ENCODE measurements around the gene PDXK.

GRCh38 chr21:43767498-43767983 is 48.6 kb downstream of the PDXK start:
- TF ChIP-seq PPARA (CRISPR knock-in tag; IDR thresholded peaks at IDR 0.05; ENCODE audit: borderline replicate concordance) = no peak
- no peak for TF ChIP-seq ZFP30 (CRISPR knock-in tag; IDR thresholded peaks at IDR 0.05)
- no peak for TF ChIP-seq GLIS3 (CRISPR knock-in tag; IDR thresholded peaks at IDR 0.05)
- TF ChIP-seq ISL1 (CRISPR knock-in tag; IDR thresholded peaks at IDR 0.05) = no peak
- TF ChIP-seq, protein P1, sequence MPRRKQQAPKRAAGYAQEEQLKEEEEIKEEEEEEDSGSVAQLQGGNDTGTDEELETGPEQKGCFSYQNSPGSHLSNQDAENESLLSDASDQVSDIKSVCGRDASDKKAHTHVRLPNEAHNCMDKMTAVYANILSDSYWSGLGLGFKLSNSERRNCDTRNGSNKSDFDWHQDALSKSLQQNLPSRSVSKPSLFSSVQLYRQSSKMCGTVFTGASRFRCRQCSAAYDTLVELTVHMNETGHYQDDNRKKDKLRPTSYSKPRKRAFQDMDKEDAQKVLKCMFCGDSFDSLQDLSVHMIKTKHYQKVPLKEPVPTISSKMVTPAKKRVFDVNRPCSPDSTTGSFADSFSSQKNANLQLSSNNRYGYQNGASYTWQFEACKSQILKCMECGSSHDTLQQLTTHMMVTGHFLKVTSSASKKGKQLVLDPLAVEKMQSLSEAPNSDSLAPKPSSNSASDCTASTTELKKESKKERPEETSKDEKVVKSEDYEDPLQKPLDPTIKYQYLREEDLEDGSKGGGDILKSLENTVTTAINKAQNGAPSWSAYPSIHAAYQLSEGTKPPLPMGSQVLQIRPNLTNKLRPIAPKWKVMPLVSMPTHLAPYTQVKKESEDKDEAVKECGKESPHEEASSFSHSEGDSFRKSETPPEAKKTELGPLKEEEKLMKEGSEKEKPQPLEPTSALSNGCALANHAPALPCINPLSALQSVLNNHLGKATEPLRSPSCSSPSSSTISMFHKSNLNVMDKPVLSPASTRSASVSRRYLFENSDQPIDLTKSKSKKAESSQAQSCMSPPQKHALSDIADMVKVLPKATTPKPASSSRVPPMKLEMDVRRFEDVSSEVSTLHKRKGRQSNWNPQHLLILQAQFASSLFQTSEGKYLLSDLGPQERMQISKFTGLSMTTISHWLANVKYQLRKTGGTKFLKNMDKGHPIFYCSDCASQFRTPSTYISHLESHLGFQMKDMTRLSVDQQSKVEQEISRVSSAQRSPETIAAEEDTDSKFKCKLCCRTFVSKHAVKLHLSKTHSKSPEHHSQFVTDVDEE (CRISPR knock-in tag; IDR thresholded peaks at IDR 0.05) = no peak
- no peak for TF ChIP-seq CSDC2 (CRISPR knock-in tag; IDR thresholded peaks at IDR 0.05)
- TF ChIP-seq, protein P2, sequence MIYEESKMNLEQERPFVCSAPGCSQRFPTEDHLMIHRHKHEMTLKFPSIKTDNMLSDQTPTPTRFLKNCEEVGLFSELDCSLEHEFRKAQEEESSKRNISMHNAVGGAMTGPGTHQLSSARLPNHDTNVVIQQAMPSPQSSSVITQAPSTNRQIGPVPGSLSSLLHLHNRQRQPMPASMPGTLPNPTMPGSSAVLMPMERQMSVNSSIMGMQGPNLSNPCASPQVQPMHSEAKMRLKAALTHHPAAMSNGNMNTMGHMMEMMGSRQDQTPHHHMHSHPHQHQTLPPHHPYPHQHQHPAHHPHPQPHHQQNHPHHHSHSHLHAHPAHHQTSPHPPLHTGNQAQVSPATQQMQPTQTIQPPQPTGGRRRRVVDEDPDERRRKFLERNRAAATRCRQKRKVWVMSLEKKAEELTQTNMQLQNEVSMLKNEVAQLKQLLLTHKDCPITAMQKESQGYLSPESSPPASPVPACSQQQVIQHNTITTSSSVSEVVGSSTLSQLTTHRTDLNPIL (CRISPR knock-in tag; IDR thresholded peaks at IDR 0.05; ENCODE audit: low read depth) = no peak
- no peak for TF ChIP-seq PATZ1 (CRISPR knock-in tag; IDR thresholded peaks at IDR 0.05; ENCODE audit: borderline replicate concordance)
- TF ChIP-seq, protein P3, sequence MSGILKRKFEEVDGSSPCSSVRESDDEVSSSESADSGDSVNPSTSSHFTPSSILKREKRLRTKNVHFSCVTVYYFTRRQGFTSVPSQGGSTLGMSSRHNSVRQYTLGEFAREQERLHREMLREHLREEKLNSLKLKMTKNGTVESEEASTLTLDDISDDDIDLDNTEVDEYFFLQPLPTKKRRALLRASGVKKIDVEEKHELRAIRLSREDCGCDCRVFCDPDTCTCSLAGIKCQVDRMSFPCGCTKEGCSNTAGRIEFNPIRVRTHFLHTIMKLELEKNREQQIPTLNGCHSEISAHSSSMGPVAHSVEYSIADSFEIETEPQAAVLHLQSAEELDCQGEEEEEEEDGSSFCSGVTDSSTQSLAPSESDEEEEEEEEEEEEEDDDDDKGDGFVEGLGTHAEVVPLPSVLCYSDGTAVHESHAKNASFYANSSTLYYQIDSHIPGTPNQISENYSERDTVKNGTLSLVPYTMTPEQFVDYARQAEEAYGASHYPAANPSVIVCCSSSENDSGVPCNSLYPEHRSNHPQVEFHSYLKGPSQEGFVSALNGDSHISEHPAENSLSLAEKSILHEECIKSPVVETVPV (CRISPR knock-in tag; IDR thresholded peaks at IDR 0.05) = no peak
- no peak for TF ChIP-seq SNAI2 (CRISPR knock-in tag; IDR thresholded peaks at IDR 0.05)
- no peak for TF ChIP-seq OSR1 (CRISPR knock-in tag; IDR thresholded peaks at IDR 0.05)

All from SK-N-SH treated with all-trans-retinoic acid at 6 μM for 48 hours (cell line).